Right renal cortex interstitium (tissue), 3 donors: ENCODE data around the gene ZNF593OS. TPM values are rescaled to one million over a fixed set of nuclear protein-coding genes. Genes with fewer than 3 reads are reported as not detected.

Experiments
- DNase-seq, 3 donors: peaks; one replicate each; pipeline ENCODE4 v3.0.0-alpha.2; 2013; ENCODE audit warnings: low read depth in 3 of 3, low spot score in 2 of 3
- polyA plus RNA-seq, 3 donors: library from polyadenylated mRNA; unstranded; fragments of 120-200 nt; gene quantifications; one replicate each; pipeline ENCODE4 v1.2.1, GENCODE V29; 2013; ENCODE audit not compliant: insufficient read length in 3 of 3

ZNF593OS gene
- polyA plus RNA-seq, 3 donors = 0.42 to 0.62 (median 0.60) TPM

DNA sequence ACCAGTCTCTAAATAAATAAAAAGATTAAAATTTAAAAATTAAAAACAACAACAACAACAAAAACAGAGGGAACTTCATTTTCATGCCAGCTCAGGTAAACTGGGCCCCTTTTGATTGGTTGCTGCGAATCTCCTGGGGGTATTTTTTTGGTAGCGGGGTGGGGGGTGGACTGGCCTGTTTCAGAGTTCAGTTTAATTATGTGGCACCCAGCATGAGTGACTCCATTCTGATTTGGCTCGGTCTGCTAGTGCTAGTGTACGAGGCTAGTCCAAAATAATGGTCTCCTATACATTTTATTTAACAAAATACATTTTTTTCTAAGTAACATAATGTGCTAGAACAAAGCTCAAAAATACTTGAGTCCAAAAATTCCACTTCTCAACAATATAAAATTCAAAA is 41.9 kb downstream of the ZNF593OS start:
- no peak for DNase-seq

DNA sequence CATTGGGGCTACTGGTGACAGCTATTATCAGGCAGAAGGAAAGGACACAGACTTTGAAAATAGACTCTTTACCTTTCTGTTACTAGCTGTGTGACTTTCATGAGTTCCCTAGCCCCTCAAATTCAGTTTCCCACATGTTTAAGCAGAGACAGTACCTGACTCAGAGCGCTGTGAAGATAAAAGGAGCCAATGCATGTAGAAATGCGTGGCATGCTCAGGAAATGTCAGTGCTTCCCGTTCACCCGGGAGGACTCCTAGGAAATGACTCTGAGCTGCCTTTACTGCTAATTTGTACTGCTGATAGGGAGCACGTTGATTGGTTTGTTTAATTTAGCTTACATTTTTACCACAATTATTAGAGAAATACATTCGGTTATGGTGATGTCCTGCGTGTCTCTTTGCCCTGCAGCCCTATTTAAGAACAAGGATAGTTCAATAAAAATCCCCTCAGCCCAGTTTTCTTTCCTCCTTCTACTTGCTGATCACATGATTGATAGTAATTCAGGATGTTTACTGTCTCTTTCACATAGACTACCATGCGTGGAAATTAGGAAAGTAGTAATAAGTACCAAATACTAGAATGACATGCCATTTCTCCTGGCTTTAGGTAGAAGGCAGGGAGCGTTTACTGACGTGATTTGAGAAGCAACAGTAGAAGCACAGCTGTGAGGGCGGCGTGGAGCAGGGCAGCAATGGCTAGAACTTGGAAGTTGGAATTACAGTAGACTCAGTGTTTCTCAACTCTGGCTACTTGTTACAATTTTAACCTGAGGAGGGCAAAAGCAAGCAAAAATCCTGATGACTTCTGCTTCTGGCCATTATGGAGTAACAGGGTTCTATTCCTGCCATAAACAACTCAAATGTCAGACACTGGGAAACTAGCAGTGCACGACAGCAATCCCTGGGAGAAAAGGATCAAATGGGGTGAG is 44.1 kb downstream of the ZNF593OS start:
- DNase-seq = no peak

DNA sequence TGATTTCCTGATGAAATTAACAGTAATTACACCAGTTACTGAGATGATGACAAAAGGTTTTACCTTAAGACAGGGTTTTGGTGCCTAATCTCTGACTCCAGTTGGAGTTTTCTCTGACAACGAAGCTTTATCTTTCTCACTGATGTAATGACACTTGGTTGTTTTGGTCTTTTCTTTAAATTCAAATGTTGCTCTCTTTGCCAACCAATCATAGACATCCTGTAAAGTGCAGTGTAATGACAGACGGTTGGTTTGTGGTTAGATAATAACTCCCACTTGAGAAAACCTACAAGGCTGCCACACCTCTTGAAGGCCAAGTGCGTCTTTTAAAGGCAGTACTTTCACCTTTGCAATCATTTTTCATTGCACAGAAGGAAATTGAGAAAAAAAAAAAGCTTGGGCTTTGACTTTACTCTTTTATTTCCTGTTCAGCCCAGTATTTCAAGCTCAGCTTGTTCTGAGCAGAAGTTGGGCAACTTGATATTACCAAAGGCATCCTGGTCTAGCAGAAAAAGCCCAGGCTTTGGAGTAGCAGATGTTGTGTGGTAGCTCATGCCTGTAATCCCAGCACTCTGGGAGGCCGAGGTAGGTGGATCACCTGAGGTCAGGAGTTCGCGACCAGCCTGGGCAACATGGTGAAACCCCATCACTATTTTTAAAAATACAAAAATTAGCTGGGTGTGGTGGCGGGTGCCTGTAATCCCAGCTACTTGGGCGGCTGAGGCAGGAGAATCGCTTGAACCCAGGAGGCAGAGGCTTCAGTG is 45.1 kb downstream of the ZNF593OS start:
- no peak for DNase-seq

DNA sequence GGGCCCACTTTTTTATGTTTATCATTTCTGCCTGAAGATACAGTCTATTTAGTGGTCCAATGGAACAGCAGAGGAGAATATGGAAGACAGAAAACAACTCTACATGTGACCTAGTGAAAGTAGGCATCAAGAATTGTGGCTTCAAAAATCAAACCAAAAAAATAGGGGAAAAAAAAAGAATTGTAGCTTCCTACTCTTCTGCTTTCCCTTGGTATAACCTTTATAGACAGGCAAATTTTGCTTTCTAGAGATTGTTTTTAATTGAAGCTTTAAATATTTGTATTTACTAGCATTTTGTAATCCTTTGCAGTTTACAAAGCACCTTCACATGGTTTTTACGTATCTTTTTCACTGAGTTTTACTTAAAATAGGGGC is 45.7 kb downstream of the ZNF593OS start:
- DNase-seq = no peak

DNA sequence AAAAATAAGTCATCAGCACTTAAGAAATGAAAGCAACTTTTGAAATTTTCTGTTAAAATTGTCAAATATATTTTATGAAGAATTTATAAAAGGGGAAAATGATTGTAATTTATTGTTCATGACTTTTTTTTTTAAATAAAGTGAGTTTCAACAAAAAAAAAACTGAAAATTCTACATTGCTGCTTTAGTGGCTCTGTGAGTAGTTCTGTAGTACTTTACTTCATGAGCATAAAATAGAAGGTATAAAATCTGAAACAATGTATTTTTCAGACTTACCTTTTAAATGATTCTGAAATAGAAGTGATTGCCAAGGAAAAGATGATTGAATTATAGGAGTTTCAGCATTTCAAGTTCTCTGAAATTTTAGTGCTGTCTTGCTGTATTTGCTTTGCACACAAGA is 46.2 kb downstream of the ZNF593OS start:
- DNase-seq = no peak

DNA sequence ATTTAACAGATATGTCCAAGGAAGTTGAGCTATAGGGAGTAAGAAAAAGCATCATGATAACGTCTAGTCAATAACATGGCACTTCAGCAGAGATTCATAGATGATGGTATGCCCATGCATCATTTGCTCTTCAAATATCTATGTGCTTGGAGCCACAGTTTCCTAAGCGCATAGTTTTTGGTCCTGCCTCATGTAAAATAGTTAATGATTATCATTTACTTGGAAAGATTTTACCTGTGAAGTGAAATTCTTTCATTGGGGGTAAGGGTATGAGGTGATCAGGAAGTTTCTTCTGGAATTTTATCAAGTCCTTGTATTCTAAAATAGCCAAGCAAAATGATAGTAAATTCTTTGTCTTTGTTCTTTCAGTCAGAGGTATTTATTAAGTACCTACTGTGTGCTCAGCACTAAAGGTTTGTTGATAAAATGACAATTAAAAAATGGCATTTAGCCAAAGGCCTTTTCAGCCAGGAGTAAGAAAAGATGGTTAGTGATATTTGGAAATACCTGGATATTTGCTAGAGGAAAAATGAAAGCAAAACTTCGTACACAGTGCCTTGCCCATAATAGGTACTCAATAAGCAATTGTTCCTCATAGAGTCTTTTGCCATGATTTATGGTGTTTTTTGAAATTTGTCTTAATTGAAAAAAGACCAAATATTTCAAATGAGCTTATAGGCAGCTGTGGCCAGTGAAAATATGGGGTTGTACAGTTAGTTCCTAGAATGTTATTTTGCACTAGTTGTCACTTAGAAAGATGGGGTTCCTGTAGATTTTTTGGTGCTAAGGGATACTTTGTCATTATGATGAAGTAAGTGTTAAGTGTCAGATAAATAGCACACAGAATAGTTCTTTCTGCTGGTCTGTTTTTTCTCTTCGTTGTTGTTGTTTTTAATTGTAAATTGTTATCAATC is 47.0 kb downstream of the ZNF593OS start:
- no peak for DNase-seq

DNA sequence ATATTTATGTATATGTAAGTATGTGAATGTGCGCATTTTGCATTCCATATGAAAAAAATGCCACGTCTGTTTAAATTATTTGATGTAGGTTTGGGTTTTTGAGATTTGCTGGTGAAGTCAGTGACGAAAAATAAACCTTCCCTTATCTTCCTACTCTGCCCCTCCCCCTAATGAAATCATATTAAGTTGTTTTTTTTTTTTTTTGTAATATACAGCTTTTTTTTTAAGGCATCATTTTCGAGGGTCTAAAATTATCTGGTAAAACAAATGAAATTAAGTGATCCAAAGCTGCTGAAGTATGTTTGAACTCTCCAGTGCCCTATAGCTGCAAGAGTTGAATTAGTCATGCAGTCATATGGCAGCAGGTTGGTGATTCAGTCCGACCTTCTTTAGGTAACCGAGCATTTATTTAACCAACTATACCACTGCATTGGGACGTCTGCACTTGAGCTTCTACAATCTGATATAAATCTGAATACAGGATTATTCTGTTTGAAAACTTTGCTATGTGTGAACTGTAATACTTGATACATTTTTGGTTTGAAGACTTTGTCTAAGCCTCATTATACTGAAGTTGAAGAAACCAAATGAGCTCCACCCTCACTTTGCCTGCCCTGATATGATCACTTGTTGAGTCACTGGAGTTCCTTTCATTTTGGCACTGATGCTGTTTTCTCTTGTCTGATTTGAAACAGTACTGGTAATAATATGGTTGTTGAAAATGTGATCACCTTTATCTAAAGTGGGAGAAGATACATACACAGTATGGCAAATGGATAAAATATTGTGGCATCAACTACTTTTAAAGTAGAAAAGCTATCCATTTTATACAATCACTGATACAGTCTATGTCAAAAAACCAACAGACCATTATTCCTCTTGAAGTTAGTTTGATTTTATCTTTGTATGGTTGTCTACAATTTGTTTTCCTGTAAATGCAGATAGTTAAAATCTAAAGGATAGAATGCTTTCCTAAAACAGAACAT is 48.4 kb downstream of the ZNF593OS start:
- DNase-seq = no peak

DNA sequence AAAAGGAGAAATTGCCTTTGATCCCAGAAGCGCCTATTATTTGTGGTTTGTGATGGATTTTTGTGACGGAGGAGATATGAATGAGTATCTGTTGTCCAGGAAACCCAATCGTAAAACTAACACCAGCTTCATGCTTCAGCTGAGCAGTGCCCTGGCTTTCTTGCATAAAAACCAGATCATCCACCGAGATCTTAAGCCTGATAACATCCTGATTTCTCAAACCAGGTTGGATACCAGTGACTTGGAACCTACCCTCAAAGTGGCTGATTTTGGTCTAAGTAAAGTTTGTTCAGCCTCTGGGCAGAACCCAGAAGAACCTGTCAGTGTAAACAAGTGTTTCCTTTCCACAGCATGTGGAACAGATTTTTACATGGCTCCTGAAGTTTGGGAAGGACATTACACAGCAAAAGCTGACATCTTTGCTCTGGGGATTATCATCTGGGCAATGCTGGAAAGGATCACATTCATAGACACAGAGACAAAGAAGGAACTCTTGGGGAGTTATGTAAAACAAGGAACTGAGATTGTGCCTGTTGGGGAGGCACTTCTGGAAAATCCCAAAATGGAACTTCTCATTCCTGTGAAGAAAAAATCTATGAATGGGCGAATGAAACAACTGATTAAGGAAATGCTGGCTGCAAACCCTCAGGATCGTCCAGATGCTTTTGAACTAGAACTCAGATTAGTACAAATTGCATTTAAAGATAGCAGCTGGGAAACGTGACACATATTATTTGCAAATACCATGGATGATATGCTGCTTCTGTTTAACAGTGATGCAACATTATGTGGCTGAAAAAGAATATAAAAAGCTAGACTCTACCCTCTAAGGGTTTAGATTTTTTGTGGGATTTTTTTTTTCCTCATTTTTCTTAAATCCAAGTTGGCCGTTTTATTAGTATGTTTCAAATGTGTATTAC is 49.5 kb downstream of the ZNF593OS start:
- DNase-seq = no peak

DNA sequence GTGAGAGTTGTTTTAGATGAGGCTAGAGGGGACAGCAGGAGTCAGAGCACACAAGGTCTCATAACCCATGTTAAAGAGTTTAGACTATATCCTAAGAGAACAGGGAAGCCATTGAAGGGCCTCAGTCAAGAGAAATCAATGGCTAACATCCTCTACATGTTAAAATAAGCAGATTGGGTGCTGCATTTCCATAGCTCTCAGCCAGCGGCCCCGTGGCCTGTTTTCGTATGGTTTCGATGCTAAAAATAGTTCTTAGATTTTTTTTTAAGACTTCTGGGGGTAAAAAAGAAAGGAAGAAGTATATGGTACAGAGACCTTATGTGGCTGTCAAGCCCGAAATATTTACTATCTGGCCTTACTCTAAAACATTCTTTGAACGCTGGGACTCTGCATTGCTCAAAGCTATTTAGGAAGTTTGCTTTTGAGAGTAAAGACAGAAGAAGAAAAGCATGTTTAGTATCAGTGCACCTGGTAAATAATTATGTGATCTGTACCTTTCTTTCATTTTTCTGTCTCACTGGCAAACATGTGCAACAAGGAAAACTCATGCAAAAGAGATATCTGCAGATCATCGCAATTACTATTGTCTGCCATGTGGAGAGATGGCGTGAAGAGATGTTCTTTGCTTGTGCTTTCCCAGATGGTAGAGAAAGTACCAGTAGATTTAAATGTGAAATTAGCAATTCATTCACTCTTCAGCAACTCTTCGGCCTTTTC is 51.6 kb downstream of the ZNF593OS start:
- DNase-seq = no peak

Other genes with a start within 250 kb of the ZNF593OS start
- 10 to 100 TPM; 18.8 to 22.9 (median 22.3) TPM for gene PAFAH2, start 173.8 kb downstream of the ZNF593OS start, polyA plus RNA-seq
- 1 to 10 TPM; 1.1 to 1.5 (median 1.3) TPM for gene EXTL1, start 150.1 kb downstream of the ZNF593OS start, polyA plus RNA-seq
- 1 to 10 TPM; 2.8 to 4.9 (median 4.2) TPM for gene SLC30A2, start 125.7 kb downstream of the ZNF593OS start, polyA plus RNA-seq
- 1 to 10 TPM in 1 of 3 donors, under 1 TPM in 2; 0.82 to 1.3 (median 0.85) TPM for gene TRIM63, start 104.2 kb downstream of the ZNF593OS start, polyA plus RNA-seq
- 10 to 100 TPM; 20.5 to 22.0 (median 20.7) TPM for gene PDIK1L, start 60.0 kb downstream of the ZNF593OS start, polyA plus RNA-seq
- 1 to 10 TPM; 1.2 to 1.3 (median 1.2) TPM for gene FAM110D, start 12.8 kb downstream of the ZNF593OS start, polyA plus RNA-seq
- under 1 TPM in 1 of 3 donors, not detected in 2; 0.38 TPM for gene C1orf232, start 2.9 kb downstream of the ZNF593OS start, polyA plus RNA-seq
- 10 to 100 TPM; 12.4 to 15.4 (median 13.1) TPM for gene ZNF593, start 1.9 kb downstream of the ZNF593OS start, polyA plus RNA-seq
- 10 to 100 TPM in 2 of 3 donors, 1 to 10 TPM in 1; 9.0 to 11.7 (median 10.3) TPM for gene CNKSR1, start 5.7 kb upstream of the ZNF593OS start, polyA plus RNA-seq
- gene CATSPER4, start 18.8 kb upstream of the ZNF593OS start, polyA plus RNA-seq = under 1 TPM in 1 of 3 donors, not detected in 2; 0.10 TPM
- 10 to 100 TPM; 13.7 to 18.9 (median 15.0) TPM for gene CEP85, start 62.4 kb upstream of the ZNF593OS start, polyA plus RNA-seq
- 100 to 1,000 TPM in 1 of 3 donors, 10 to 100 TPM in 2; 83.5 to 110 (median 94.5) TPM for gene SH3BGRL3, start 108.3 kb upstream of the ZNF593OS start, polyA plus RNA-seq
- 10 to 100 TPM; 33.2 to 35.5 (median 35.3) TPM for gene UBXN11, start 134.8 kb upstream of the ZNF593OS start, polyA plus RNA-seq
- gene CD52, start 146.1 kb upstream of the ZNF593OS start, polyA plus RNA-seq = 1 to 10 TPM; 2.8 to 7.9 (median 5.3) TPM
- 1 to 10 TPM in 1 of 3 donors, under 1 TPM in 2; 0.46 to 1.0 (median 0.80) TPM for gene CRYBG2, start 182.3 kb upstream of the ZNF593OS start, polyA plus RNA-seq
- not detected for gene ZNF683, start 200.9 kb upstream of the ZNF593OS start, polyA plus RNA-seq
- under 1 TPM in 2 of 3 donors, not detected in 1; 0.06 to 0.07 TPM for gene LIN28A, start 239.0 kb upstream of the ZNF593OS start, polyA plus RNA-seq